Activated T-cell treated with anti-CD3 and anti-CD28 coated beads, Interleukin-2, amount 50 U/mL, for 1 hour (primary cell): ENCODE data around the gene ACACB.

Experiments used
- DNase-seq: peaks from one replicate; pipeline ENCODE4 v3.0.0-alpha.2; 2020

The ACACB gene

GRCh38 chr12:109261939-109262338 lies 145.6 kb downstream of the ACACB start:
- no peak for DNase-seq

GRCh38 chr12:109263439-109263838 lies 147.1 kb downstream of the ACACB start:
- no peak for DNase-seq

DNA sequence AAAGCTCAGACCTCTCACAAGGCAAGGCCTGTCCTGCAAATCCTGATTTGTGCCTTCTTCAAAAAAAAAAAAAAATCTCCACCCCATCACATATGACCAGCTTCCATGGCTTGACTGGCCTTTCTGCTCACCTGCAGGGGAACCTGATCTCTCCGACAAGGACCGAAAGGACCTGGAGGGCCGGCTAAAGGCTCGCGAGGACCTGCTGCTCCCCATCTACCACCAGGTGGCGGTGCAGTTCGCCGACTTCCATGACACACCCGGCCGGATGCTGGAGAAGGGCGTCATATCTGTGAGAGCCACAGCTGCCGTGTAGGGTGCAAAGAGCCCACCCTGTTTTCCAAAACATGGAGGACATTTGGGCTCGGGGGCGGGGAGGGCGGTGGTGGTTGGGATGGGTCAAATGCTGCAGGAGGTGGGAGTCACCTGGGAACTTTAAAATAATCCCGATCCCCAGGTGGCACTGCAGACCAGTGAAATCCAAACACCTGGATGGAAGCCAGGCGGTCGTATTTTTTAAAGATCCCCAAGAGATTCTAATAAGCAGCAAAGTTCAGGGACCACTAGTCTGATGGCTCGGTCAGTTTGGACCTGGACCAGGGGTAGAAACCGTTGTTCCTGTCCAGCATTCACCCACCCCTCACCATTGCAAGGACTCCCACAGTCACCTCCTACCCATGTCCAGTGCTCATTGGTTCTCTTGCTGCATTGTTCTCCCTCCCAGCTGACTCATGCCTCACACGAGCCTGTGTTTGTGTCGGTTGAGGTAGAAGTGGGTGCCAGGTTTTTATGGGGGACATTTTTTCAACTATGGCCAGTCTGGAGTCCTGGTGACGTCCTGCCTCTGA lies 147.9 kb downstream of the ACACB start:
- DNase-seq: peak; percentile 24

GRCh38 chr12:109264943-109265650 lies 148.7 kb downstream of the ACACB start:
- no peak for DNase-seq

- no peak for DNase-seq
Measured at GRCh38 chr12:109266106-109266879, 149.9 kb downstream of the ACACB start.

DNA sequence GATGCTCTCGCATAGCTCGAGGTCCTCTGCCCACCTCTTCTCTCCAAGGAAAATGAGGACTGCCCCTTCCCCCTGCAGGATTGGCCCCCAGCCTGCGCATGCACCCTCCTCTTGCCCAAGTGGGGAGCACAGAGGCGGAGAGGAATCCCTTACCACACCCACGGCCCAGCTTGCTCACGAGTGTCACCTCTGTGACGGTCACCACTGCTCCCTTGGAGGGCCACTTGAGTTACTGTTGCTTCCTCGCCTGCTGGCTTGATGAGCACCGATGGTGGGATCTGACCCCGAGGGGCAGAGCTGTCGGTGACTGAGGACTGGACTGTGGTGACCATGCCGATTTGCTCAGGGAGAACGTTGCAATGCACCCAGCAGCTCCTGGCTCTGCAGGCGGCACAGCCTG lies 151.0 kb downstream of the ACACB start:
- no peak for DNase-seq

GRCh38 chr12:109268896-109269295 lies 152.5 kb downstream of the ACACB start:
- no peak for DNase-seq

DNA sequence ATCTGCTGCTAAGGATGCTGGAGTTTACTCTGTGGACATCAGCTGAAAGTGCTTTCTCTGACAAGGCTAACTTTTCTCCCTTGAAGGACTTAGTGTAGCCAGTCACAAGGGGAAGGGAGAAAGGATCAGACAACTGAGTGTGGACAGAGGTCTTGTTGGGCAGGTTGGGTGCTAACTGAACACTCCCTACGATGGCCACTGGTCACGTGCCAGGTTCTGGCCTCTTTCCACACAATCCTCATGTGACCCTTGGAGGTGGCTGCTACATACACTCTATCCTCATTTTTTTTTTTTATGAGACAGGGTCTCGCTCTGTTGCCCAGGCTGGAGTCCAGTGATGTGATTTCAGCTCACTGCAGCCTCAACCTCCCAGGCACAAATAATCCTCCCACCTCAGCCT lies 153.0 kb downstream of the ACACB start:
- no peak for DNase-seq

DNA sequence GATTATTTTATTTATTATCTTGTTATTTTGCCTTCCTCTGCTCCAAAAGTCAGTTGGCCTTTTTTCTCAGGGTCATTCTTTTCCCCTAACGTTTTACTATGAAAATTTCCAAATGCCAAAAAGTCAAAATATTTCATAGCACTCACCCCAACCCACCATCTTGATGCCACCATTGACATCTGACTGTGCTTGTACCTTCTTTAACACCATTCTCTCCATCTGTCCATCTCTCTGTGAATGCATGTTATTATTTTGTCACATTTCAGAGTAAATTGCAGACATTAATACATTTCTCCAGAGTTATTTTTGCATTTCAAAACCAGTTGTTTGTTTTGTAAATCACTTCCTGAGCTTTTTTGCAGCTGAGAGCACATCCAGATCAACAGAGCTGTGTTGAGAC lies 154.1 kb downstream of the ACACB start:
- DNase-seq: no peak

DNA sequence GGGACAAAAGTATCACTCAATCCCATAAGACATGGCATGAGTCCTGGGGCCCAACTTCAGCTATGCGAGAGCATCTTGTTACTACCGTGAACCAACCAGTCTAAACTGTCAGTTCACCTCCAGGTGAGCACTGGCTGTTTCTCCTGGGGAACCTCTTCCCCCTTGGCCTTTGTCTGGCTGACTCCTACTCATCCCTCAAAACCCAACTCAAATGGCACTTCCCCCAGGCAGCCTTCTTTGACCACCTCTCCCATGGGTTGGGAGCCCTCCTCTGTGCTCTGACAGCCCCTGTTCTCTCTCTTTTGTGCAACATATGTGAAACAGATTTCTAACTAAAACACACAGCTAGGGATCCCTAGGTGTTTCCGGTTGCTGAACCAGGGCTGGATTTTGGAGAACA lies 155.0 kb downstream of the ACACB start:
- no peak for DNase-seq

DNA sequence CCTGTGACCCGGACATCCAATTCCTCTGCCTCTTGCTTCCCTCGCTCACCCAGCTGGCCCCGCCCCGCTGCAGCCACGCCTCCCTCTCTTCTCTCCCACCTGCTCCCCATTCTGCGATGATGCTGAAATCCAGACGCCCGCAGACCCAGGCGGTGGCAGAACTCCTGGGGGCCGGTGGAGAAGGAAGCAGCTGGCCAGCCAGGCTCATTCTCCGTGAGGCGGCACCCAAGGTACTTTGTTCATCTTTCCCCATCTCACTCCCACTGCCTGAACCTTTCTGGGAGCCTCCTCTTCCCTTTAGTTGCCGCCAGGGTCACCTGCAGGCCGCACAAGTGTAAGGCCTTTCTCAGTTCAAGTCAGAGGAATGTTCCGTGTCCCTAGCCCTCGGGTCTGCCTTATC lies 157.0 kb downstream of the ACACB start:
- no peak for DNase-seq

- DNase-seq: no peak
Measured at GRCh38 chr12:109274381-109274780, 158.0 kb downstream of the ACACB start.

- DNase-seq: no peak
Measured at GRCh38 chr12:109275173-109275572, 158.8 kb downstream of the ACACB start.

- no peak for DNase-seq
Measured at GRCh38 chr12:109276160-109276559, 159.8 kb downstream of the ACACB start.

DNA sequence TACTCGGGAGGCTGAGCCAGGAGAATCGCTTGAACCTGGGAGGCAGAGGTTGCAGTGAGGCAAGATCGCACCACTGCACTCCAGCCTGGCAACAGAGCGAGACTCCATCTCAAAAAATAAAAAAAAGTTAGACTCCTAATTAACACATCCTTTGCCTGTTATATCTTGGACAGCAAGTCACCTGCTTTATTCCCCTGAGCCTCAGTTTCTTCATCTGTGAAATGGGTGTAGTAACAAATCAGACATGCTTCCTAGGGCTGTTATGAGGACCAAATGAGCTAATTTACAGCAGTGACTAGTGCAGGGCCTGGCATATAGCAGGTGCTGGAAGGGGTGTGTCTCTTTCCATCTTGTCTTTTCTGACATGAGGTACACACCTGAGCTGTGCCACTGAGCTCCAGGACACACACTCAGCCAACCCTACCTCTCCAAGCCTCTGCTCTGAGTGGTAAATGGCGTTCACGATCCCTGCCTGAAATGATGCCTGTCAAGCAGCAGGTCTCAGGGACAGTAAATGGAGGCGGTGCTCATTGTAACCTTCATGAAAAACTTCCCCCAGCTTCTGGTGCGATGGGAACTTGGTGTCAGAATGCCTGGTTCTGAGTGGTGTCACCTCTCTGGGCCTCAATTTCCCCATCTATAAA lies 161.0 kb downstream of the ACACB start:
- no peak for DNase-seq

DNA sequence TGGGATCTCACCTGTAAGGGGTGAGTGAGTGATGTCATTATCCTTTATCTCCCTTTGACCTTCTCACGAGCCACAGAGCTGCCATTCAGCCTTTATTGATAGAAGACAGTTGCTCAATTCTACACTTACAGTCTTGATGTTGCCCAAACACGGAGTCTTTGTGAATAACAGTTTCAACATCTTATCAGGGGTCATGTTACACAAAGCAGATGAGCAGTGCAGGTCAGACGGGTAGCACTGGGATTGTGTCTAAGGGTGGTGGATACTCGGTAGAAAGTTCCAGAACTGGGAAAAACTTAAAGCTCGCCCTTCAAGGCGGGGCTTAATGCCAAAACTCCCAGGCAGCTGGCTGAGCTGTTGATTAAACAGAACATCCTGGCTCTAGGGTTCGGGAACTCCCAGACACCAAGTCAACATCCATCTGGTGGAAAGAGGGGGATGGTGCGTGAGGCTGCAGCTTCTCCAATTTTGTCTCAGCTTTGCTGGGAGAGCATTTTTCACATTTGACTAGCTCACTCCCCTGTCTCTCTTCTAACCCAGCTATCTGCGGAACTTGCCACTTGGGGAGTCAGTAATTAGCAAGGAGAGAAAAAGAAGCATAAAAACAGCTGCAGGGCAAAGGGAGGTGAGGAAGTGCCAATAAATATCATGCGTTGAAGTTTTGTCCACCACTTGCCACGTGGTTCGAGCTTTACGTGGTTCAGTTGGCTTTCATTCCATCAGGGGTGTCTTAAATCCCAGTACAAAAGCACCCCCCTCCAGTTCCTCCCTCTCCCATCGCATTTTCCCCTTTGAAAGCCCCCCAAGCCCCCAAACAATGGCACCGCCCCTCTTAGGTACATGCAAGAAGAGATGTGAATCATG lies 161.7 kb downstream of the ACACB start:
- no peak for DNase-seq

DNA sequence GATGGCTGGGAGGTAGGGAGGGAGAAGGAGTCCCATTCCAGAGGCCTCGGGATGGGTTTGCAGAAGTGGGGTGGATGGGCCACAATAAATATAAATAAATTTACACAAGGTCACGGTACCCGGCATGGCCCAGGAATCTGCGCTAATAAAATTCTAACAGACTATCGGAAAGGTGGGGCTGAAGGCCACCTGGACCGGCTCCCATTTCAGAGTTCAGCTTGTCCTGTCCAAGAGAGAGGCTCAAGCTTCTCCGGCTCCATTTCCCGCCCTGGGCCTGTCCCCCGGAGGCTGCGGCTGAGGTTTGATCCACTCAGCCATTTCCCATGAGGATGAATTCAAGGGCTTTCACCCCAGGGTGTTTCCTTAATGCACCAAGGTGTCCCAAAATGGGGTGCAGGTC lies 162.5 kb downstream of the ACACB start:
- DNase-seq: no peak

DNA sequence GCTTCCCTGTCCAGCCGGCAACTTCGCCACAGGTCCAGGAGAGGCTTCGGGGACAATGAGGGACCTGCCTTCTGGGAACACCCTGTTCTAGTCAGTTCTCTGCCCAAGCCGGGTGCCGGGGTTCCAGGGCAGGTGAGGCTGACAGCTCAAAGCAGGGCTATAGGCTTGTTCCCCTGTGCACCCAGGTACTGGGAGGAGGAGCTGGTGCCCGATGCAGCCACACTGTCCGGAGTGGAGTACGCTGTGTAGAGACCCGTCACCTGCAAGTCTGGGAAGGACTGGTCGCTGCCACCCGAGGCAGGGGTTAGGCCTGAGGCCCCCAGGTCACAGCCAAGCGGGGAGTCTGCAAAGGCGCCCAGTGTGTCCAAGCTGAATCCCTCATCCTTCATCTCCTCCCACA lies 163.1 kb downstream of the ACACB start:
- DNase-seq: no peak

- DNase-seq: no peak
Measured at GRCh38 chr12:109281452-109281851, 165.1 kb downstream of the ACACB start.

- no peak for DNase-seq
Measured at GRCh38 chr12:109284392-109284791, 168.0 kb downstream of the ACACB start.

DNA sequence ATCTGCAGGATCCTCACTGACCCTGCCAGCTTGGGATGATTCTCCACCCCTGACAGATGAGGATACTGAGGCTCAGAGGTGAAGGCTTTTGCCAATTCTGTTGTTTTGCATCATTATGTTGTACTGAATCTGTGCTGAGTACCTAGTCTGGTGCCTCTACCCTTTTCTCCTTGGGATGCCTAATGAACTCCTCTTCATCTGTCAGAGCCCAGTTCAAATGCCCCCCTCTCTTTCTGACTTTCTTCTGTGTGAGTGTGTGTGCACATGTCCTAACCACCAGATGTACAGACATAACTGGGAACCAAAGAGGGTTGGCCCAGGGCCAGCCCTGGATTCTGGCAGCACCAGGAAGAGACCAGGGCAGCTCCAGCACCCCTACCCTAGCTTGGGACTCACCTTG lies 169.9 kb downstream of the ACACB start:
- DNase-seq: no peak

DNA sequence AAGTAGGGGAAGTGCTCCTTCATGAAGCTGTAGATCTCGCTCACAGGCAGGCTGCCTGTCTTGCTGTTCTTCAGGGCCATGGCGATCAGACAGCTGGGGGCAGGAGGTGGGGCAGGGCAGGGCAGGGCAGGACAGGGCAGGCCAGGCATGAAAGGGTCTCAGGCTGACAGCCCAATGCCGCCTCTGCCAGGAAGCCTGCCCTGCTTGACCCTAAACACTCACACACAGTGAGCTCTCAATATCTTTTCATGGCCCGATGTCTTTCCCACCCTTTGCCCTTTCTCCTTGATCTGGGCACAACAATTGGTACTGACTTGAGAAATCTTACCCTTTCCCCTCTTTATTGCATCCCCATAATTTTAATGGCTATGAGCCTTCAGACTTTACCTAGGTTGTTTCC lies 170.3 kb downstream of the ACACB start:
- DNase-seq: no peak
